Measurements from ENCODE around the gene SDS. TPM values are rescaled to one million over a fixed set of nuclear protein-coding genes. Genes with fewer than 3 reads are reported as not detected.

Gene SDS, protein sequence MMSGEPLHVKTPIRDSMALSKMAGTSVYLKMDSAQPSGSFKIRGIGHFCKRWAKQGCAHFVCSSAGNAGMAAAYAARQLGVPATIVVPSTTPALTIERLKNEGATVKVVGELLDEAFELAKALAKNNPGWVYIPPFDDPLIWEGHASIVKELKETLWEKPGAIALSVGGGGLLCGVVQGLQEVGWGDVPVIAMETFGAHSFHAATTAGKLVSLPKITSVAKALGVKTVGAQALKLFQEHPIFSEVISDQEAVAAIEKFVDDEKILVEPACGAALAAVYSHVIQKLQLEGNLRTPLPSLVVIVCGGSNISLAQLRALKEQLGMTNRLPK
- total RNA-seq, result not detected in 2 replicates

DNA sequence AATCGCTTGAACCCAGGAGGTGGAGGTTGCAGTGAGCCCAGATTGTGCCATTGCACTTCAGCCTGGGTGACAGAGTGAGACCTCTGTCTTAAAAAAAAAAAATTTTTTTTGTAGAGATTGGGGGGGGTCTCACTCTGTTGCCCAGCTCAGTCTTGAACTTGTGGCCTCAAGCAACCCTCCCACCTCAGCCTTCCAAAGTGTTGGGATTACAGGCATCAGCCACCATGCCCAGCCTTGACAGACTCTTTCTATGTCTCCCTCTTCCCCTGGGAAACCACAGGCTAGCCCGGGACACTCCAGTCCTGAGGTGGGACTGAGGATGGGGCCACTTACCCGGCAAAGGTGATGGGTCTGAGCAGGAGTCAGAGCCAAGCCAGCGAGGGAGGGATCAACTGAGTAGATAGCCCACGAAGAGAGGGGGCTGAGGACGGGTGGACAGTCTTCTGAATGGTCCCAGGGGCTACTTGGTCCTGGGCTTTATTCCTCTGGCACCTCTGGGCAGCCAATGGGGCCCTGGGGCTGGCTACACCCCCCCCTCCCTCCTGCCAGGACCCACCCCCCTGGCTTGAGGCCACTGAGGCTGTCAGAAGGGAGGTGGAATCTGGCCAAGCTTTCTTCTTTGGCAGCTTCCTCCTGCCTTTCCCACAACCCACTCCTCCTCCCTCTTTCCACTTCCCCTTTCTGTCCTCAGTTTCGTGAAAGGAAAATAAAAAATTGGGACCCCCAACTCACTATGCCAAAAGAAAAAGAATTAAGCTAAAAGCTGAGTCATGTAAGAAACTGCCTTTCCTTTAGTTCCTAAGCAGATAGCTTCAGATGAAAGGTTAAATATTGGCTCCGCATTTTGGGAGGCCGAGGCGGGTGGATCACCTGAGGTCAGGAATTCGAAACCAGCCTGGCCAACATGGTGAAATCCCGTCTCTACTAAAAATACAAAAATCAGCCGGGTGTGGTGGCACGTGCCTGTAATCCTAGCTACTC, at the start of gene SDS:
SDS (minus strand) TSS at position 453 of the 981 bp plus-strand sequence. CDS start 4,179 bp downstream, outside the sequence.

DNA sequence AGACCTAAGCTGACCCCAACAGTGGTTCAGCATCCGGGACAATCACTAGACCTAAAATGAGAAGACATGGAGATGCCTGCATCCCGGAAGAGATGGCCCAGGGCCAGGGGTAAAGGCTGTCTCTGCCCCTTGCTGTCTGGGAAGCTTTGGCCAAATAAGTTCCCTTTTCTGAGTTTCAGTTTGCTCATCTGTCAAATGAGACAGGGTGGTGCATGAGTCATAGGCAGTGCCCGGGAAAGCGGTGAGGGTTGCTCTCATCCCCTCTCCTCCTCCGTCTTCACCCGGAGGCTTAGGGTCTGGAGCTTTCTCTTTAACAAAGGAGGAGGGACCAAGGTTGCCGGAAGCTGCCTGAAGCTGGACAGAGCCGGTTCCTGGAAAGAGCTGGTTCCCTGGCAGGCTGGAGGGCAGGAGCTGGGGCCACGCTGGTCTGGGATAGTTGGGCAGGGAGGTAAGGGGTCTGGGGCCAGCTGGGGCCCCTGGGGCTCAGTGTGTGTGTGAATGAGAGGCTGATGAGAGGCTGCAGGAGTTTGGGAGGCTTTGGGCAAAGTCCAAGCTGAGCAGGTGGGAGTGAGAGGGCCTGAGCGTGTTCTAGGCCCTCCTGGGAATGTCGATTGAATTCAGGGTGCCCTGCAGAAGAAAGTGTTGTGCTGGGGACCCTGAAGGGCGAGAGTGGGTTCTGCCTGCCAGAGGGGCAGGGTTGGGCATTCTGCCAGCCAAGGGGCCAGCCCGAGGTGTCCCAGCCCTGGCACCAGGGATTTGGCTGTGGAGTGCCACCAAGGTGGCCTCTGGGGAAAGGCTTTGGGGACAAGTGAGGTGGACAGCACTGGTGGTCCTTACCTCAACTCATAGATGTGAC, 18.6 kb upstream of the SDS start, which contains the start of gene SDSL:
SDSL (plus strand) TSS at position 351 of the 856 bp plus-strand sequence. CDS start 5,603 bp downstream, outside the sequence.

DNA sequence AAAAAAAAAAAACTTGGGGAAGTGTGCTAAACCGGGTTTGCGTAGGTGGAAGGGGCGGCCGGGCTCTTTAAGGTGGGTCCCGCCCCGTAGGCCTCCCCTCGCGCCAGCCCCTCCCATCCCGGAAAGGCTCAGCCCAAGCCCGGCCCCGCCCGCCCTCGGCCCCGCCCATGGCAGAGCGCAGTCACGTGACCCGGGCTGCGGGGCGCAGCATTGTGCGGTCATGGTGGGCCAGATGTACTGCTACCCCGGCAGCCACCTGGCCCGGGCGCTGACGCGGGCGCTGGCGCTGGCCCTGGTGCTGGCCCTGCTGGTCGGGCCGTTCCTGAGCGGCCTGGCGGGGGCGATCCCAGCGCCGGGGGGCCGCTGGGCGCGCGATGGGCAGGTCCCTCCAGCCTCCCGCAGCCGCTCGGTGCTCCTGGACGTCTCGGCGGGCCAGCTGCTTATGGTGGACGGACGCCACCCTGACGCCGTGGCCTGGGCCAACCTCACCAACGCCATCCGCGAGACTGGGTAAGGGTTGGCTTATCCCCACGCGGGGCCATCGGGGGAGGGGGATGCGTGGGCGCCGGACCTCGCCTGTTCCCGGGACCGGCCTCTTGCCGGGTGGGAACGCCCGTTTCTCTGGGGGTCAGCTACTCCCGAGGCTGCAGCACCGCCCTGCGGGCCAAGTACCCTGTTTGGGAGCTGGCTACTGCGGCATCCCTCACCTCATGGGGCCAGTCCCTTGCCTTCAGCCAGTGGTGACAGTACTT, 45.1 kb downstream of the SDS start, which contains the start of gene PLBD2:
PLBD2 (plus strand) TSS at position 207 of the 752 bp plus-strand sequence; CDS start at position 221, 14 bp downstream.

Other genes starting within 250 kb of the SDS start
- gene DDX54, start 218.4 kb downstream of the SDS start, total RNA-seq, result 23.8 and 32.0 TPM in 2 replicates
- gene RITA1, start 218.2 kb downstream of the SDS start, total RNA-seq, result 13.7 and 18.5 TPM in 2 replicates
- 27.9 and 40.6 TPM in 2 replicates for gene TPCN1, start 182.4 kb downstream of the SDS start, total RNA-seq
- 11.6 and 12.6 TPM in 2 replicates for gene SLC8B1, start 68.8 kb downstream of the SDS start, total RNA-seq
- gene PLBD2, start 45.3 kb downstream of the SDS start, total RNA-seq, result 74.8 and 83.7 TPM in 2 replicates
- 7.5 and 9.2 TPM in 2 replicates for gene SDSL, start 18.5 kb upstream of the SDS start, total RNA-seq
- gene LHX5, start 68.0 kb upstream of the SDS start, total RNA-seq, result not detected in 2 replicates

Measured in smooth muscle cell of the umbilical artery (primary cell).